ENCODE data around the gene ADAM22.

GRCh38 chr7:88116235-88116795, 182.3 kb downstream of the ADAM22 start:
- TF ChIP-seq EZH2 (IDR thresholded peaks at IDR 0.05) (no peak), POLR2AphosphoS5 (IDR thresholded peaks at IDR 0.05; ENCODE audit: borderline replicate concordance, low read depth, low read length) (no peak)
